Caco-2 (cell line): ENCODE results near the gene TMSB15C. TPM values are rescaled to one million over a fixed set of nuclear protein-coding genes. Genes with fewer than 3 reads are reported as not detected.
"Not testable (repeated sequence)": the region's sequence is repeated elsewhere in the genome, so short reads cannot be mapped to it uniquely, and the experiment has no call there.

Experiments used
- Bru-seq: library from RNA; stranded (reverse); fragments of 400-500 nt; gene quantifications from one replicate; lab custom pipeline; 2021; lab: Mats Ljungman, UMichigan
- BruChase-seq, 2 experiments: library from RNA; stranded (reverse); fragments of 400-500 nt; gene quantifications; one replicate each; lab custom pipeline; 2021; lab: Mats Ljungman, UMichigan
- BruUV-seq: library from RNA; stranded (reverse); fragments of 400-500 nt; replicated peaks from 2 replicates; lab custom pipeline; 2021; lab: Mats Ljungman, UMichigan
- CTCF ChIA-PET: fragments of 300-600 bp; sonication (Branson Sonifier 250); formaldehyde crosslinking; loops from one replicate; lab custom pipeline; 2022; ENCODE audit warnings: antibody characterized with exemption; lab: Charles Lee
- POLR2A ChIA-PET: fragments of 300-600 bp; sonication (Branson Sonifier 250); formaldehyde crosslinking; loops from one replicate; lab custom pipeline; 2022; ENCODE audit warnings: antibody characterized with exemption; lab: Charles Lee
- DNase-seq, 2 experiments: peaks; one replicate each; pipeline versions ENCODE4 v3.0.0 to v3.0.0-alpha.2; 2020 to 2022
- H3K27me3 ChIP-seq: replicated peaks from 2 replicates; pipeline ENCODE4 v1.6.0; 2011; ENCODE audit warnings: low read length; ENCODE audit not compliant: control insufficient read depth, insufficient read depth
- H3K36me3 ChIP-seq: 2 replicates; pipeline ENCODE4 v1.5.1; 2011; ENCODE audit warnings: low read length; ENCODE audit not compliant: control insufficient read depth, insufficient read depth
- H3K4me1 ChIP-seq: fragments of 250-450 bp; sonication (Bioruptor Pico); 2 replicates; pipeline ENCODE4 v1.5.1; 2020; ENCODE audit warnings: mild to moderate bottlenecking
- H3K4me3 ChIP-seq: 2 replicates; pipeline ENCODE4 v1.5.1; 2011; ENCODE audit warnings: low read depth, mild to moderate bottlenecking, control low read depth, low read length
- H3K9me3 ChIP-seq: fragments of 250-450 bp; sonication (Bioruptor Pico); 2 replicates; pipeline ENCODE4 v1.5.1; 2020; ENCODE audit warnings: mild to moderate bottlenecking, moderate library complexity
- H3K27ac Mint-ChIP-seq: one replicate; pipeline ENCODE4 v1.8.0; 2022; ENCODE audit warnings: mixed read lengths; ENCODE audit not compliant: unreplicated experiment
- H3K27me3 Mint-ChIP-seq: one replicate; pipeline ENCODE4 v1.8.0; 2022; ENCODE audit warnings: mixed read lengths; ENCODE audit not compliant: insufficient read depth, unreplicated experiment
- H3K36me3 Mint-ChIP-seq: one replicate; pipeline ENCODE4 v1.8.0; 2022; ENCODE audit warnings: mild to moderate bottlenecking, mixed read lengths; ENCODE audit not compliant: insufficient read depth, unreplicated experiment
- H3K4me1 Mint-ChIP-seq: one replicate; pipeline ENCODE4 v1.8.0; 2022; ENCODE audit warnings: low read depth, mixed read lengths; ENCODE audit not compliant: unreplicated experiment
- H3K4me3 Mint-ChIP-seq: one replicate; pipeline ENCODE4 v1.8.0; 2022; ENCODE audit warnings: mild to moderate bottlenecking, moderate library complexity, mixed read lengths; ENCODE audit not compliant: unreplicated experiment
- H3K9me3 Mint-ChIP-seq: one replicate; pipeline ENCODE4 v1.8.0; 2022; ENCODE audit warnings: mixed read lengths; ENCODE audit not compliant: unreplicated experiment
- intact Hi-C: fragments of 100-400 bp; cut with micrococcal nuclease; formaldehyde crosslinking; loops from one replicate; pipeline ENCODE4 v1.10.0; 2022; ENCODE audit not compliant: unreplicated experiment
- long read RNA-seq: library from polyadenylated mRNA; stranded (forward); transcript quantifications from one replicate; pipeline ENCODE4 v2.0.0, GENCODE V29; 2022
- total RNA-seq: library from RNA; stranded (reverse); gene quantifications from 2 replicates; pipeline ENCODE4 v1.2.3, GENCODE V29; 2022
- TF ChIP-seq, protein P1 (sequence below), 2 experiments: fragments of 200-600 bp in 1 of 2; IDR thresholded peaks; 1 replicate in 1 of 2; 2 replicates in 1 of 2; pipeline versions ENCODE4 v1.5.1 to v1.8.0; 2011 to 2022; ENCODE audit warnings: antibody characterized with exemption in 1 of 2, control low read depth in 1 of 2, inconsistent platforms in 1 of 2, low read depth in 1 of 2, low read length in 1 of 2, mild to moderate bottlenecking in 1 of 2, moderate library complexity in 1 of 2; ENCODE audit not compliant: insufficient read depth in 1 of 2, severe bottlenecking in 1 of 2, unreplicated experiment in 1 of 2

TMSB15C gene
- total RNA-seq (3.2 and 3.6 TPM in 2 replicates), Bru-seq, nascent RNA (percentile 10 among the genes with signal in this experiment), BruChase-seq, experiment 1, labeled RNA remaining after a 2-hour chase (percentile 25 among the genes with signal in this experiment), BruChase-seq, experiment 2, labeled RNA remaining after a 6-hour chase (percentile 23 among the genes with signal in this experiment)
- long read RNA-seq, transcript TMSB15B-207 (3 exons, 947 nt) = major isoform, 12 of 22 reads
- long read RNA-seq, partial matches to known transcripts = 2 of 22 reads
- long read RNA-seq, other reads (novel, unspliced or antisense) = 6 of 22 reads

DNA sequence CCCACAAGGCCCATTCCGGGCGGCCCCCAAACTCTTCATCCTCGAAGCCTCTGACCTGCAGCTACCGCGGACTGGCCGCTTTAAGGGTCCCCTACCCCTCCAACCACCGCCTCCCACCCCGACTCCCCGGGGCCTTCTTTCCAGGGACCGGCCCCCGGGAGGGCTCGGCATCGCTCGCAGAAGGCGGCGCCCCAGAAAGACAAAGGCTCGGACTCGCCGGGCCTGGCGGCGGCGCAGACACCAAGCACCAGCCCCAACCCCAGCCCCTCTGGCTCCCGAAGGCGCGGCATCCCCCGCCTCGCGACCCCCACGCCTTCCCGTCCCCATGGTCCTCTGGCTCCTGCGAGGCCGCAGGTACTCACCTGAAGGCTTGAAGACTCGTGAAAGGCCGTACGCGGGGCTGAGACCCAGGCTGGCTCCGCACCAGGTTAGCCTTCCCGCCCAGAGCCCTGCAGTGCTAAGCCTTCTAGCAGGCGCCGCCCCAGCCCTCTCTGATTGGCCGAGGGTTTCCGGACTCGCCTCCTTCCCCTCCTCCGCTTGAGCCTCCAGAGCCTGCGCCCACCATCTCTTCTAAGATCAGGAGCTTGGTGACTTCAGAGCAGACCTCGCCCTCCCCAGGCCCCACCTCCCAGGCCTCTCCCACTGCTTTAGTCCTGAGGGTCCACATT, at the start of gene TMSB15C:
TSS of gene TMSB15C (minus strand) at position 459 of the 668 bp plus-strand sequence.
- H3K36me3 Mint-ChIP-seq, BruUV-seq, H3K4me1 ChIP-seq, intact Hi-C loops, H3K4me3 ChIP-seq, H3K9me3 Mint-ChIP-seq, POLR2A ChIA-PET, H3K4me3 Mint-ChIP-seq, H3K27ac Mint-ChIP-seq, CTCF ChIA-PET, H3K4me1 Mint-ChIP-seq, H3K27me3 ChIP-seq, H3K36me3 ChIP-seq, H3K9me3 ChIP-seq, H3K27me3 Mint-ChIP-seq, DNase-seq: not testable (repeated sequence)

DNA sequence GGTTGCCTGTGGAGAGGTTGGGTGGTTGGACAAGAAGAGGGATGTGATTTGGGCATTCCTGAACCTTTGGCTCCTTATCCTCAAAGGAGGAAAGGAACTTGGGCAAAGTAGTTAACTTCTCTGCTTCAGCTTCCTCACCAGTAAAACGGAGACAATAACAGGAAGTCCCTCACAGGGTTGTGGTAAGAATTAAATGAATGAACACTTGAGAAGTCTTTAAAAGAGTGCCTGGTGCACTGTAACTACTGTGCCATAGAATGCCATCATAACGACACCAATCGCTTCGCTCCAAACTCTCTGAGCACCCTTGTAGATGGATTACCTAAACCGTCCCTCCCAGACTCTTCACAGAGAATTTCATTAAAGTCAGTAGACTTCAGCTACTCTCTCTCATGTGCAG, 46.8 kb upstream of the TMSB15C start:
- Histone ChIP-seq H3K4me1 (no peaks in the 10 kb centered on the region), H3K27me3 (no peaks in the 10 kb centered on the region), H3K9me3 (no peaks in the 10 kb centered on the region), H3K4me3 (no peak overlapping the region), H3K36me3 (no peaks in the 10 kb centered on the region)
- Mint-ChIP-seq H3K27me3 (no peaks in the 10 kb centered on the region), H3K4me3 (no peak overlapping the region), H3K4me1 (no peaks in the 10 kb centered on the region), H3K36me3 (no peaks in the 10 kb centered on the region), H3K27ac (no peak overlapping the region), H3K9me3 (no peaks in the 10 kb centered on the region)
- no peak for DNase-seq
- ChIA-PET POLR2A (no interaction called here), CTCF (no interaction called here)
- BruUV-seq = no TSS peak
- TF ChIP-seq, protein P1, sequence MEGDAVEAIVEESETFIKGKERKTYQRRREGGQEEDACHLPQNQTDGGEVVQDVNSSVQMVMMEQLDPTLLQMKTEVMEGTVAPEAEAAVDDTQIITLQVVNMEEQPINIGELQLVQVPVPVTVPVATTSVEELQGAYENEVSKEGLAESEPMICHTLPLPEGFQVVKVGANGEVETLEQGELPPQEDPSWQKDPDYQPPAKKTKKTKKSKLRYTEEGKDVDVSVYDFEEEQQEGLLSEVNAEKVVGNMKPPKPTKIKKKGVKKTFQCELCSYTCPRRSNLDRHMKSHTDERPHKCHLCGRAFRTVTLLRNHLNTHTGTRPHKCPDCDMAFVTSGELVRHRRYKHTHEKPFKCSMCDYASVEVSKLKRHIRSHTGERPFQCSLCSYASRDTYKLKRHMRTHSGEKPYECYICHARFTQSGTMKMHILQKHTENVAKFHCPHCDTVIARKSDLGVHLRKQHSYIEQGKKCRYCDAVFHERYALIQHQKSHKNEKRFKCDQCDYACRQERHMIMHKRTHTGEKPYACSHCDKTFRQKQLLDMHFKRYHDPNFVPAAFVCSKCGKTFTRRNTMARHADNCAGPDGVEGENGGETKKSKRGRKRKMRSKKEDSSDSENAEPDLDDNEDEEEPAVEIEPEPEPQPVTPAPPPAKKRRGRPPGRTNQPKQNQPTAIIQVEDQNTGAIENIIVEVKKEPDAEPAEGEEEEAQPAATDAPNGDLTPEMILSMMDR (IDR thresholded peaks at IDR 0.05; ENCODE audit: insufficient read depth in 1 of 2, low read depth in 1 of 2, low read length in 1 of 2, severe bottlenecking in 1 of 2, unreplicated experiment in 1 of 2) = no peak
- intact Hi-C loops = no loop called here

DNA sequence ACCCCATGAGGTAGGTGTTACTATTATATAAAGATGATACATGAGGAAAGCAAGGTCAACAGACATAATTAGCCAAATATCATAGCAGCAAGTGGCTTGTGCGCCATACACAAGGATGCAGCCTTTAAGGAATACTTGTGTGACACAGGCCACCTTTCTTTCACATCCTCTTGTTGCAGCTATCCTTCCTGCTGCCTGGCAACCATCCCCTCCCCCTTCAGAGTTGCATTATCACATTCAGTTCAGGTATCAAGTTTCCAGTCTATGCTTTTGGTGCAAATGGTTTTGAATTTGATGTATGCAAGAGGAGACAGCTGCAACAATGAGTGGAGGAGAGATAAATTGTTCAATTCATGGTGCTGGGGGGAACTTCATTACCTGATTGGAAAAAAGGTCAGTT, 42.7 kb upstream of the TMSB15C start:
- no peak for DNase-seq
- H3K27ac Mint-ChIP-seq = no peak overlapping the region
- Histone ChIP-seq H3K4me3 (no peak overlapping the region), H3K9me3 (no peaks in the 10 kb centered on the region), H3K4me1 (no peaks in the 10 kb centered on the region), H3K27me3 (no peaks in the 10 kb centered on the region), H3K36me3 (no peaks in the 10 kb centered on the region)
- no TSS peak for BruUV-seq
- CTCF ChIA-PET = no interaction called here
- H3K4me1 Mint-ChIP-seq = no peaks in the 10 kb centered on the region
- no peaks in the 10 kb centered on the region for H3K36me3 Mint-ChIP-seq
- POLR2A ChIA-PET = no interaction called here
- no peak overlapping the region for H3K4me3 Mint-ChIP-seq
- H3K27me3 Mint-ChIP-seq = no peaks in the 10 kb centered on the region
- TF ChIP-seq, protein P1 (IDR thresholded peaks at IDR 0.05; ENCODE audit: insufficient read depth in 1 of 2, low read depth in 1 of 2, low read length in 1 of 2, severe bottlenecking in 1 of 2, unreplicated experiment in 1 of 2) = no peak
- intact Hi-C loops = no loop called here
- H3K9me3 Mint-ChIP-seq = no peaks in the 10 kb centered on the region
